Activated naive CD4-positive, alpha-beta T cell (primary cell): Measurements from ENCODE around the gene BTBD17.
A peak's percentile ranks its signal among the peaks of the same experiment; 100 is the strongest.

Experiments
- DNase-seq, 4 experiments: peaks; one replicate each; lab custom pipeline; 2025; lab: John Stamatoyannopoulos, UW

The BTBD17 gene

GRCh38 chr17:74387365-74388218, 25.9 kb upstream of the BTBD17 start:
- DNase-seq: no peak

- no peak for DNase-seq
Measured at GRCh38 chr17:74386386-74386785, 24.7 kb upstream of the BTBD17 start.

- DNase-seq: no peak
Measured at GRCh38 chr17:74385201-74385600, 23.5 kb upstream of the BTBD17 start.

GRCh38 chr17:74383141-74383540, 21.5 kb upstream of the BTBD17 start:
- no peak for DNase-seq

- DNase-seq: no peak
Measured at GRCh38 chr17:74380959-74381808, 19.5 kb upstream of the BTBD17 start.

- DNase-seq: no peak
Measured at GRCh38 chr17:74380086-74380958, 18.7 kb upstream of the BTBD17 start.

GRCh38 chr17:74379495-74380085, 17.9 kb upstream of the BTBD17 start:
- DNase-seq: peak; percentile 77 to 89 (median 87)

- no peak for DNase-seq
Measured at GRCh38 chr17:74374858-74375257, 13.2 kb upstream of the BTBD17 start.

GRCh38 chr17:74373838-74374606, 12.4 kb upstream of the BTBD17 start:
- no peak for DNase-seq

- no peak for DNase-seq
Measured at GRCh38 chr17:74372426-74372825, 10.8 kb upstream of the BTBD17 start.

- no peak for DNase-seq
Measured at GRCh38 chr17:74371653-74372147, 10.0 kb upstream of the BTBD17 start.

- DNase-seq: no peak
Measured at GRCh38 chr17:74369665-74370490, 8.2 kb upstream of the BTBD17 start.

GRCh38 chr17:74369221-74369620, 7.6 kb upstream of the BTBD17 start:
- DNase-seq: peak in 3 of 4 experiments; percentile 7 to 52 (median 29)

- DNase-seq: peak; percentile 33 to 65 (median 62)
Measured at GRCh38 chr17:74368341-74369081, 6.8 kb upstream of the BTBD17 start.

GRCh38 chr17:74367206-74367605, 5.5 kb upstream of the BTBD17 start, which contains the start of gene GPR142:
Gene GPR142 (plus strand): TSS chr17:74367506. CDS start chr17:74369541, 2,035 bp downstream.
- no peak for DNase-seq

- DNase-seq: no peak
Measured at GRCh38 chr17:74362810-74363498, 1.3 kb upstream of the BTBD17 start.

- DNase-seq: no peak
Measured at GRCh38 chr17:74362069-74362405, 369 bp upstream of the BTBD17 start.

GRCh38 chr17:74360899-74361229, 804 bp downstream of the BTBD17 start:
- DNase-seq: no peak
